ENCODE results near the gene LRRC32.
"Not testable (repeated sequence)": the region's sequence is repeated elsewhere in the genome, so short reads cannot be mapped to it uniquely, and the experiment has no call there.

The LRRC32 gene

GRCh38 chr11:76616676-76617552 lies 53.6 kb downstream of the LRRC32 start:
- DNase-seq (ENCODE audit: low read depth in 1 of 2, low spot score in 1 of 2), result no peak

GRCh38 chr11:76615950-76616349 lies 54.6 kb downstream of the LRRC32 start:
- DNase-seq (ENCODE audit: low read depth in 1 of 2, low spot score in 1 of 2), result no peak

GRCh38 chr11:76614471-76615179 lies 55.9 kb downstream of the LRRC32 start:
- DNase-seq (ENCODE audit: low read depth in 1 of 2, low spot score in 1 of 2), result no peak

GRCh38 chr11:76613901-76614300 lies 56.6 kb downstream of the LRRC32 start:
- no peak for DNase-seq (ENCODE audit: low read depth in 1 of 2, low spot score in 1 of 2)

GRCh38 chr11:76612226-76612625 lies 58.3 kb downstream of the LRRC32 start:
- no peak for DNase-seq (ENCODE audit: low read depth in 1 of 2, low spot score in 1 of 2)

- DNase-seq (ENCODE audit: low read depth in 1 of 2, low spot score in 1 of 2), result no peak
Measured at GRCh38 chr11:76610871-76611475, 59.6 kb downstream of the LRRC32 start.

GRCh38 chr11:76610371-76610770 lies 60.2 kb downstream of the LRRC32 start:
- DNase-seq (ENCODE audit: low read depth in 1 of 2, low spot score in 1 of 2), result no peak

GRCh38 chr11:76609736-76610370 lies 60.7 kb downstream of the LRRC32 start:
- no peak for DNase-seq (ENCODE audit: low read depth in 1 of 2, low spot score in 1 of 2)

GRCh38 chr11:76608879-76609460 lies 61.6 kb downstream of the LRRC32 start:
- DNase-seq (ENCODE audit: low read depth in 1 of 2, low spot score in 1 of 2), result not testable (repeated sequence)

GRCh38 chr11:76608228-76608627 lies 62.3 kb downstream of the LRRC32 start:
- DNase-seq (ENCODE audit: low read depth in 1 of 2, low spot score in 1 of 2), result not testable (repeated sequence)
